ENCODE data around the gene TRIM52.
"Not testable (repeated sequence)": the region's sequence is repeated elsewhere in the genome, so short reads cannot be mapped to it uniquely, and the experiment has no call there.

Gene TRIM52

DNA sequence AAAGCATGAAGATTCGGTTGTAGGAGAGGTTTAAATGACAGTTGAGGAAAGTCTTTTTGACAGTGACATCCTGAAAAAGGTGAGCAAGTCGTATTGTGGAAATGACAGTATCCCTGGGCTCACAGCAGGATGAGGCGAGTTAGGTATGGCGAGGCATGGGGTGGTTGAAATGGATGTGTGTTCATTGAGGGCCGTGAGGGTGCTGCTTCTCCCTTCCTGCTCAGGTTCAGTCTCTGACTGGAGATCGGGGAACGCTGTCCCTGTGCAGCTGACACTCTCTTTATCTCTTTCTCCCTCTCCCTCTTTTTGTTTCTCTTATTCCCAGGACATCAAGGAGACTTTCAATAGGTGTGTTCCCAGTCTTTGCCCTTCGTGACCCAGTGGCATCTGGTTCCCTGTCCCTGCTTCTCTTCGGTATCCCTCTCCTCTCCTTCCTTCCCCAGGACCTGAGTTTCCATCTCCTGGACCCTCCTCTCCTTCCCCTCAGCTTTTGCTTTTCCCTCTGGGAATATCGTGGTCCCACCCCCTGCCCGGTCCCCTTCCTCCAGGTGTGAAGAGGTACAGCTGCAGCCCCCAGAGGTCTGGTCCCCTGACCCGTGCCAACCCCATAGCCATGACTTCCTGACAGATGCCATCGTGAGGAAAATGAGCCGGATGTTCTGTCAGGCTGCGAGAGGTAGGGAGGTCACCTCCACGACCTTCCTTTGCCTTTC lies 27.7 kb downstream of the TRIM52 start:
- DNase-seq = no peak

- DNase-seq = no peak
Observed at GRCh38 chr5:181232593-181232992, 28.4 kb downstream of the TRIM52 start.

DNA sequence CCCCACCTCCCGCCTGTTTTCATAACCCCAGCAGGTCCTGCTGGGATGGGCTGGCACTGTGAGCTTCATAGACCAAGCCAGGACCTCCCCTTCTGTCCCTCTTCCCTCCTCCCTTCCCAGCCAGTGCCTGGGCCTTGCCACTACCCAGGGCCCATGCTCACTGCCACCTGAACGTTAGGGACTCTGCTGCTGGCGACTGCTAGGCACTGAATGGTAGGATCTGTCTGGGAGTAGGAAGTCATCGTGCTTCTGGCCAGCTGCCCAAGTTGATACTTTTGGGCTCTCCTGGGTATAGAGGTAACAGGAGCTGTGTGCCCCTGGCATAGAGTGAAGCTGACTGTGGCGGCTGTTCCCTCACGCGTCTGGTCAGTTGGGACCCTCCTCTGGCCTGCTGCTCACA lies 29.5 kb downstream of the TRIM52 start:
- DNase-seq = no peak

DNA sequence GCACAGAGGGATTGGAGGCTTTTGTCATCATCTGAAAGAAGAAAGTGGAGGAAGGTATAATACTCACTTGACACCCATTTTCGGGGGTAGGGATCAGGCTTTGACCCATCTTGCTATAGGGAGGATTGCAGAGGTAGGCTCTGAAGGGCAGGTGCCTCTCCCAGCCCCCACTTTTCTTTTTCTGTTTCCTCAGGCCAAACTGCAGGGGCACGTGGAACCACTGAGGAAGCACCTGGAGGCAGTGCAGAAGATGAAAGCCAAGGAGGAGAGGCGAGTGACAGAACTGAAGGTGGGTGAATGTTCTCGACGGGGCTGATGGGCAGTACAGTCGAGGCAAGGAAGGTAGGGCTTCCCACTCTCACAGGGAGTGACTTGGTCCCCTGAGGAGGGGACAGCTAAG lies 30.4 kb downstream of the TRIM52 start:
- no peak for DNase-seq

- no peak for DNase-seq
Observed at GRCh38 chr5:181229996-181230395, 30.9 kb downstream of the TRIM52 start.

DNA sequence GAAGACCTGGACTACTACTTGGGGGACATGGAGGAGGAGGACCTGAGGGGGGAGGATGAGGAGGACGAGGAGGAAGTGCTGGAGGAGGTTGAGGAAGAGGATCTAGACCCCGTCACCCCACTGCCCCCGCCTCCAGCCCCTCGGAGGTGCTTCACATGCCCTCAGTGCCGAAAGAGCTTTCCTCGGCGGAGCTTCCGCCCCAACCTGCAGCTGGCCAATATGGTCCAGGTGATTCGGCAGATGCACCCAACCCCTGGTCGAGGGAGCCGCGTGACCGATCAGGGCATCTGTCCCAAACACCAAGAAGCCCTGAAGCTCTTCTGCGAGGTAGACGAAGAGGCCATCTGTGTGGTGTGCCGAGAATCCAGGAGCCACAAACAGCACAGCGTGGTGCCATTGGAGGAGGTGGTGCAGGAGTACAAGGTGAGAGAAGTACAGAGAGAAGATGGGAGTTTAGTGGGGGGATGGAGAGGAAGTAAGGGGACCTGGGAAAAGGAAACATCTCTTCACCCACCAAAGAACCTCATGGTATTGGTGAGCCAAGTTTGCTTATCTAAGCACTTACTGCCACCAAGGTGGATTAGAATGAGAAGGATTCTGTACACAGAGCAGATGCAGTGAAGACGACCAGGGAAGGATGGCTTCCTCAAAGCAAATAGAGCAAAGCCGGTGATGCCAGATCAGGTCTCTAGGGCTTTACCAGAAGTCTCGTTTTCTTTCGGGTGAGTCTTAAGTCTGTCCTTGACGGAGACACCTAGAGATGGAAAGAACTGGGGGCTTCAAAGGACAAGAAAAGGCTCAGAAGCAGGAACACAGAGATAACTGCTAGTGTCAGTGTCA lies 36.3 kb downstream of the TRIM52 start:
- no peak for DNase-seq

DNA sequence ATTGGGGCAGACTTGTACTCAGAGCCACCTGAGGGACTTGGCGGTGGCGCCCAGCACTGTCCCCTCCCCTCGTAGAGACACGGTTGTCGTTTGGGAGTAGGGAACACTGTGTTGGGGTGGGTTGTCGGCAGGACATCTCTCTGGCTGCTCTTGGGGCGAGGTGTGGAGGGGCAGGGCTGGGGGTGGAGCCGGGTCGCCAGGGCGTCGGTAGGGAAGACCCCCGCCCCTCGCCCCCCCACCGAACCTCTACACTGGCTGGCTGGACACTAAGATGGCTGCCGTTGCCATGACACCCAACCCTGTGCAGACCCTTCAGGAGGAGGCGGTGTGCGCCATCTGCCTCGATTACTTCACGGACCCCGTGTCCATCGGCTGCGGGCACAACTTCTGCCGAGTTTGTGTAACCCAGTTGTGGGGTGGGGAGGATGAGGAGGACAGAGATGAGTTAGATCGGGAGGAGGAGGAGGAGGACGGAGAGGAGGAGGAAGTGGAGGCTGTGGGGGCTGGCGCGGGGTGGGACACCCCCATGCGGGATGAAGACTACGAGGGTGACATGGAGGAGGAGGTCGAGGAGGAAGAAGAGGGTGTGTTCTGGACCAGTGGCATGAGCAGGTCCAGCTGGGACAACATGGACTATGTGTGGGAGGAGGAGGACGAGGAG lies 37.1 kb downstream of the TRIM52 start:
- DNase-seq = no peak

DNA sequence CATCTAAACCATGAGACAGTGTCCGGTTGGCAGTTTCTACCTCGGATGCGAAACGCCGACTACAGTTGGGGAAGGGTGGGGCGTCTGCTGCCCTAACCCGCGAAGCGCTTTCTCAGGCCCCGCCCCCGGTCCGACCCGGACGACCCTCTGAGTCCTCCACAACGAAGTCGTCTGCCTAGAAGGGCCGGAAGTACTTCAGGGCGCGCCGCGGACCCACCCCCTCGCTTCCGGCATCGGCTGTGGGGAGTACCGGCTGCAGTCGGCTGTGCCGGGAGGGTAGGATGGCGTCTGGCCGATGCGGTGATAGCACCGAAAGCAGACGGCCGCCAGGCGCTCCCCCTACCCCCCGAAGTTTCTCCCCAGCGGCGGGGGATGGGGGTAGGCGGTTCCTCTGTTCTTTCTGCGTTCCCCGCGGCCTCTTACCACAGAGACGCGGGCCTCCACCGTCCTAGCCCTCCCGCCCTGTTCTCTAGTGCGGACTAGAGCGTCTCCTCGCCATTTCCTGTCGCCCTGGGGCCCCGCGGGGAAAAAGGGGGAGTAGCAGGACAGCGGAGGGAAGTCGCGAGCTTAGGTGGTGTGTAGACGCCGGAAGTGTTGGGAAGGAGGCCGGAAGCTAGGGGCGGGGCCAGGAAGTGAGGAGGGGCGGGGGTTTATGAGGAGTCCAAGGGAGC lies 37.8 kb downstream of the TRIM52 start, which contains the start of gene TRIM41:
Gene TRIM41 (plus strand): TSS at position 224 of the 671 bp plus-strand sequence. CDS start 719 bp downstream, outside the sequence.
- DNase-seq = peak; percentile 99

DNA sequence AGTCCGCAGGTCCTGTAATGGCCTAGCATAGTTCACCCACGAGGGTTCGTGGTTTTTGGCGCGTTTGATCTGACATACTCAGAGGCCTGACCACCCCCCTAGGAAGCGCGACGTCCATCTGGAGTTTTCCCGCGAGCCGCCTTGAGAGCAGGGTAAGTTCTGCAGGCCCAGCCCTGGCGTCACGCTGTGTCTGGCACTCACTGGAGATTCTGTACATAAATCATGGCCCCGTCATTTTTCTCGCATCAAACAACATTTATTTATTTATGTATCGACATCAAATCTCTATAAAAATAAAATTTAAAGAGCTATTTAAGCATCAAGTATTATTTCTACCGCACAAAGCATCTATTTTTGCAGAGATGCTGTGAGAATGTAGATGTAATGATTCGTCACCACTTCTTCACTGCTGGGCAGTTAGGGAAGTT lies 38.3 kb downstream of the TRIM52 start:
- no peak for DNase-seq

DNA sequence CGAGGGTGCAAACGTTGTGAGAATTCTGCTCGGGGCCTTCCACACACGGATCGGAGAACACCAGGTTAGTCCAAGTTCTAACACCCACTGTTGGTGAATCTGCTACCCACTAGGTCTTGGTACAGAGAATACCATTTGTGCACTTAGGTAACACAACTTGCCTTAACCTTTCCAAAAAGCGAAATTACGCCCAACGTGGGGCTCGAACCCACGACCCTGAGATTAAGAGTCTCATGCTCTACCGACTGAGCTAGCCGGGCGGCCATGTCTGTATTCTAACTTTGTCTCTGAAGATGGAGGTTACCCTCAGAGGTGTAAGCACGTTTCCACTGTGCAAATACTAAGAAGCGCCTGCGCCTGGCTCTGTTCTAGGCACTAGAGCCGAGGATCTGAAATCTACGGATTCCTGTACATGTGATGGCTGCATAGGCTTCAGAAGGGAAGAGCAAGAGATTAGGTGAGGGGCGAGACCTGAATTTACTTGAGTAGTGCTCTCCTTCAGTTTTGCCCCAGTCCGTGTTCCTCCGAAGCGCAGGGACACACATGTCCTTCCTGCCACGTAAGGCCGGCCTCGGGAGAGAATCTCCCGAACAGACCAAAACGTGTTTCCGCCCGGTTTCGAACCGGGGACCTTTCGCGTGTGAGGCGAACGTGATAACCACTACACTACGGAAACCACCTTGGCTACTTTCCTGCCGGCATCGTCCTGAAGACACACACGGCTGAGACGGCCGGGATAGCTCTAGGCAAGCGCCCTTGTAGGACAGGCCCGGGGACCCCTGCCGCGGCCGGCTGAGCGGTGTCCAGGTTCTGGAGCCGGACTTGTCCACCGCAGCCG lies 38.9 kb downstream of the TRIM52 start:
- DNase-seq = peak; percentile 98

- DNase-seq = no peak
Observed at GRCh38 chr5:181221105-181221791, 39.7 kb downstream of the TRIM52 start.

DNA sequence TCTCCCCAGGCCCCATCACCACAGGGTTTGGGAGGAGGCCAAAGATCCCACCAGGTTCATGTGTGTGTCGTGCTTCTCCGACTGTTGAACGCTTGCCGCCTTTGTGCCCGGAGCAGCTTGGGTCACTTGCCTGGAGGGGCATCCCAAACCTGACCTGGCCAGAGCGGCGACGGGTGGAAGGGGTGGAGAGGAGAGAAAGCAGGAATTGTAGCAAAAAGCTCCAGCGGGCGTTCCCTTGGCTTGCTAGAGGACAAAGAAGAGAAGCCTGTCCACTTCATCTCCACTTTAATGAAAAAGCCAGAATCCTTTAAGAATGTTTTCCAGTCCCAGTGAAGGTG lies 40.8 kb downstream of the TRIM52 start:
- DNase-seq = no peak

DNA sequence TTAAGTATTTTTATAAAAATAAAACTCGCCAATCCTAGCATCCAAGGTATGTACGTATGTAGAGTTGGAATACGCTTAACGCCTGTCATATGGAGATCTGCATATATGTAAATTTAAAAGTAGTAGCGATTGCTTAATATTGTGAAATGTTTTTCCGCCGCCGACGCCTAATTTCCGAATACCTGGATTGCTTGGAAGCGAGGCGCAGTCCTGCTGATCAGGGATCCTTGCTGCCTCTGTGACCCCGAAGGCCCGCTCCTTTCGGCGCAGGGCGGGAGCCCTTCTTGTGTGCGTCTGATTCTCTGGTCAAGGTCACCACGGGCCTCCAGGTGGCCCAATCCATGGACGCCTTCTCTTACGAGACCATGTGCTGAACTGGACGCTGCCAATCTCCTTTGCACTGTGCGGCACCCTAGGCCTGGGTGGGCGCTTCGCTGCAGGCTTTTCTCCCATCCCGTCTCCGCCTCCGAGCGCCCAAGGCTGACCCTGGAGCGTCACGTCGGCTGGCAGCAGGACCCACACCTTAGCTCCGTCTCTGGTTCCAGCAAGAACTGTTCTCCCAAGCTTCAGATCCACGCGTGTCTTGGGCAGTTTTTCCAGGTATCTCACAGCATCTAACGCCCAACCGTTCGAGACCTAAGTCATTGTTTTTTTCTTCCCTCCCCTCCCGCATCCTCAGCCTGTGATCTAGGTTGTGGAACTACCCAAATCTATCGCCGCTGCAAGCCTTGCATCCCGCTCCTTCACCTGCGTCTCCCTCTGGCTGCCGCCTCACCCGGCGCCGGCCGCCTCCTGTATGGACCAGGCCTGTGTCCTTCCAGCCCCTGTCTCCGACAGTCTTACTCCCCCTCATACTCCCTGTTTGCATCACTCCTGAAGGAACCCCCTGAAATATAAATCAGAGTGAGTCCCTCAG lies 41.4 kb downstream of the TRIM52 start:
- DNase-seq = no peak

DNA sequence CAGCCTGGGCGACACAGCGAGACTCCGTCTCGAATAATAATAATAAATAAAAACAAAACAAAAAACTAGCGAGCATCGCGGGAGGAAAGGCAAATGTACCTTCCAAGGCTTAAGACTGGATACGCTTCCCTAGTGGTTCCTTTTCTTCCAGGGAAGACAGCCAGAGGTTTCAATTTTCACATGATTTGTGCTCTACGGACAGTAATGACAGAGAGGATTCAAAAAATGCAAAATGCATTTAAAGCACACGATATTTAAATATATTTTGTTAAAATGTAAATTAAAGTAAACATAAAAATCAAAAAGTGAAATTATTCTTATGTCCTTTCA lies 42.2 kb downstream of the TRIM52 start:
- no peak for DNase-seq

- DNase-seq = no peak
Observed at GRCh38 chr5:181217803-181218062, 43.2 kb downstream of the TRIM52 start.

DNA sequence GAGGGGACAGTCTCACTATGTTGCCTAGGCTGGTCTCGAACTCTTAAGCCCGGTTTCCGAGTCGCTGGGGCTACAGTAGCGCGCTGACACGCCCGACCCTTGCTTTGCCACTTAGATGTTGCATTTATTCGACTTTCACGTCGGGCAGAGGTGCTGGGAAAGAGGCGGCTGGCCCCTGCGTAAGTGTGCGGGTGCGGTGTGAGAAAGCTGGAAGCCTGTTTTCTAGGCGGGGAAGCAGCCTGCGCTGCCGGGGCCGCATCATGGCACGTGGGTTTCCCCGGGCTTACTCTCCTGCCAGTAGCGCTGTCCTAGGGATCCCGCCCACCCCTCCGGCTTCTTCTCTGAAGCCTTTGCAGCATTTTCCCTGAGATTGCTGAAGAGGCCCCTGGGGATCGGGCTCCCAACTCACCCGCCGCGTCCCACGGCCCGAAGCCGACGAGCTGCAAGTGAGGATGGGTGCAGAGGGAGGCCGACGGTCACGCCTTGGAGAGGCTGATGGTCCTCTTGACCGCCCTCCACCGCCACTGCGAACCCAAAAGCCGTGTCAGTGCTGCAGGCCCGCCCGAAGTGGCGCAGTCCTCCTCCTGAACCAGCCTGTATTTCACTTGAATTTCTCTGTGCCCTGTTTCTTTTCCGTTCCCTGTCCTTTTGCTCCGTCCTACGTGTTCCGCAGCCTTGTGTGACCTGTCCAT lies 43.7 kb downstream of the TRIM52 start:
- DNase-seq = peak; percentile 82

DNA sequence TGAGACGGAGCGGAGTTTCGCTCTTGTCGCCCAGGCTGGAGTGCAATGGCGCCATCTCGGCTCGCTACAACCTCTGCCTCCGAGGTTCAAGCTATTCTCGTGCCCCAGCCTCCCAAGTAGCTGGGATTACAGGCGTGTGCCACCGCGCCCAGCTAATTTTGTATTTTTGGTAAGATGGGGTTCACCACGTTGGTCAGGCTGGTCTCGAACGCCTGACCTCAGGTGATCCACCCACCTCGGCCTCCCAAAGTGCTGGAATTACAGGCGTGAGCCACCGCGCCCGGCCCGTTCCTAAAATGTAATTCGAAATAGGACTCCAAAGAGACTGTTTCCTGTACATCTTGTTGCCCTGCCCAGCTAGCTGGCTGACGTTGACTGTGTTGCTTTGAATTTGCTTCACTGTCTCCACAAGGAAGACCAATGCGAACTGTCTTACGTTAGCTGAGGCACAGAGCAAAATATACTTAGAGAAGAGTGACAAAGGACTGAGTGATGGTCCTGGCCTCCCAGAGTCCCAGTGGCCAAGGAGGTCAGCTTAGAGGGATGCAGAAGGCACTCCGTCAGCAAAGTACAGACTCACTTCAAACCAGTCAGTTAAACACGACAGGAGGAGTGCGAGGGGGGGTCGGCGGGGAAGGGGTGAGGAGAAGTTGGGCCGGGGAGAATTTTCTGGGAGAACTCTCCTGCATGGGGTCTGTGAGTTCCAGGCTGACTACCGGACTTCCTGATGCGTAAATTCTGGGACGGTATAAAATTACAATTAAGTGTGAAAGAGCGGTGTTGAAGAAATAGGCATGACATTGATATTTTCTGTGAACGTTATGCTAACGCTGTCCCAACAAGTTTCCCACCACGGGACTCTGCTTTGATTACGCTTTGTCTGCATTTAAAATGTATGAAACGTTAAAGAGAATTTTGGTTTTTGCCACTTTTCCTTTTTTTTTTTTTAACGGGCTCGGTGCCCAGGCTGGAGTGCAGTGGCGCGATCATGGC lies 44.6 kb downstream of the TRIM52 start:
- peak; percentile 62 for DNase-seq

DNA sequence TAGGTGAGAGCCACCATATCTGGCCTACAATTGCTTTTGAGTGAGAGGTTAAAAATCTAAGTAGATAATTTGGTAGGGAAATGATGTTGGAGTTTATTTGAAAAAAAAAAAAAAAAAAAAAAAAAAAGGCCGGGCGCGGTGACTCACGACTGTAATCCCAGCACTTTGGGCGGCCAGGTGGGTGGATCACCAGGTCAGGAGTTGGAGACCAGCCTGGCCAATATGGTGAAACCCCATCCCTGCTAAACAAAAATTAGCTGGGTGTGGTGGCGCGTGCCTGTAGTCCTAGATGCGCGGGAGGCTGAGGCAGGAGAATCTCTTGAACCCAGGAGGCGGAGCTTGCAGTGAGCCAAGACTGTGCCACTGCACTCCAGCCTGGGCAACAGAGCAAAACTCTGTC lies 46.7 kb downstream of the TRIM52 start:
- not testable (repeated sequence) for DNase-seq

- DNase-seq = no peak
Observed at GRCh38 chr5:181212934-181213333, 48.0 kb downstream of the TRIM52 start.
